Activated effector memory CD4-positive, alpha-beta T cell treated with Interleukin-2 at 50 U/mL for 16 hours (primary cell): Measurements from ENCODE around the gene PRKN.

Experiments
- DNase-seq: peaks from one replicate; pipeline ENCODE4 v3.0.0-alpha.2; 2020

The PRKN gene

DNA sequence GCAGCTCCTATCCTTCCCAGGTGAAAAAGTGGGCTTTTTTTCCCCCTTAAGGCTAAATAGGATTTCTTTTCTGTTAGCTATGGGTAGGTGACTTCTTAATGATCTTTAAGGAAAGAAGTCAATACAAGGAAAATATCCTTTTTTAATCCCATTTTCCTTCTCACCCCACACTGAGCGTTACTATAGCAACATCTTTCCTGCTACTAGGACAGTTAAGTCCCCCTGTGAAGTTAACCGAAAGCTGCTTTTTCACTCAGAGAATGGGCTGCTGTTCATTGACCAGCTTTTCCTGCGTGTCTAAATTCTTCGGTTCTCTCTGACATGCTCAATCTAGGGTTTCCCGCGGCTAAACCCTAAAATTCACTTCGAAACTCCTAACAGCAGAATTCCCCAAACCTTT, 1280.6 kb downstream of the PRKN start:
- DNase-seq = no peak

DNA sequence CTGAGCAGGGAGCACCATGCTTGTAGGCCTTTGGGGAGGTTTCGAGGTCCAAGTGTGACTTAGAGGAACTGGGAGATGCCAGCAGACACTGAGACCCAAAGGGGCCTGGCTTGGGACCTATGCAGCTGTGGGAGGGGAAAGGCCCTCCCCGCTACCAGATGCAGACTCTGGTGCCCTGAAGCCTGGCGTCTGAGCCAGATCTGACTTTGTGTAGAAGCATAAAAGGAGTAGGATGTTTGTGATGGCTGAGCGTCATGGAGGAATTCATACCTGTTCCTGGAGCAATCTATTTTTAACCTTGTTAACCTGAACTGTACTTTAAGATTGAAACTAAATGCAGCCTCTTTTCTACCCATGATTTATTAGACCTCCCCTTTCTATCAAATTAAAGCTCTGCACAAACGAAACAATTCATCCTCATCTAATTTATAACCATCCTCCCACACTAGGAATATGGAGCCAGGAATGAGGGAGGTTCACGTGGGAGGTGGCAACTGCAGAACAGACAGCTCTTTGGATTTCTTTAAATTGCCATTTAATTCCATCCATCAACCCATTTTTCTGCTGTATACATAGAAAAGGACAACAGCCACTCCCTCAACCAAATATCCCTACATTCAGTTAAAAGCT, 1281.2 kb downstream of the PRKN start:
- no peak for DNase-seq

DNA sequence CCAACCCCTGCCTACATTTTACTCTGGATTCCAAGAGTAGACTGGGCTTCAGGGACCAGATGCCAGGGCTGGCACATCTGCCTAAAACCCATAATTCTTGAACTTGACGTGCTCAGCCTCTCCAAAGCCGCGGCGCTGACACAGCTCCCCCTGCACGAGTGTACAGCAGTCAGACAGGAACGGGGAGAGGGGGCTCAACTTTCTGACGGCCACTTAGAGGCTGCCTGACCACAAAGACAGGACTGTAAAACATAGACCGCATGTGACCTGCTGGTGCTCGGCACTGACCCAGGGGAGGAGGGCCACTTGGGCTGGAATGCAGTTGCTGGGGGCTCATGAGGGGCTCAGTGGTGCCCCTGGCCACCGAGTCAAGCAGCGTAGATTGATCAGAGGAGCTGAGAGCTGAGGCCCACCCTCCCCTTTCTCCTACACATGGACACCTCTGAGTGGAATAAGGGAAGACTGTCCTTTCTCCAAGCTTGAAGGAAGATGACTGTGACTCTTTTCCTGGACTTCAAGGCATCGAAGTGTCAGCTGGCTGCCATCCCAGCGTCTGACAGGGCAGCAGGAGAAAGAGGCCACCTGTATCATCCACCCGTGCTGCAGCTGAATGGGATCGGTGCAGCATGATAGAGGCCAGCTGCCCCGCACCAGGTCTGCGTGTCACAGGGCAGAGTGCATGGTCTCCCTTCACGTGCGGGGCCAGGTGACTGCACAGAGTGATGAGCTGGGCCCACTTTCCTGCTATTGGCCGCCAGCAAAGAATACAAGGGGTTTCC, 1282.4 kb downstream of the PRKN start:
- no peak for DNase-seq

DNA sequence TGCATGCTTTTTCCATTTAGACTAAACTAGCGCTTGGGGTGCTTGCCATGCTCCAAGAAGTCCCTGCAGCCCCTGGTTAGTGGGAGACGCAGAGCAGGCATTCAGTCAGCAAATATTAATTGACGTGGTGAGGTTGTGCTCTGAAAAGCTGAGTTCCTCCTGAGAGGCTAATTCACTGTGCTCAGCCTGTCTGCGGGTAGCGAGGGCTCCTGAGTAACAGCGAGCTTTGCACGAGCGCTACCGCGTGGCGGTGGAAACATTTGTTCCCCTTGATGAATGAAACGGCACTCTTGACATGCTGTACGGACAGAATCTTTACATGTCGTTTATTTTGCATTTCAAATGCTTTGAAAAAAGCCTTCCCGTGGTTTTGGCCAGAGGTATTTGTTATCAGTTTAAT, 1283.1 kb downstream of the PRKN start:
- DNase-seq = no peak

DNA sequence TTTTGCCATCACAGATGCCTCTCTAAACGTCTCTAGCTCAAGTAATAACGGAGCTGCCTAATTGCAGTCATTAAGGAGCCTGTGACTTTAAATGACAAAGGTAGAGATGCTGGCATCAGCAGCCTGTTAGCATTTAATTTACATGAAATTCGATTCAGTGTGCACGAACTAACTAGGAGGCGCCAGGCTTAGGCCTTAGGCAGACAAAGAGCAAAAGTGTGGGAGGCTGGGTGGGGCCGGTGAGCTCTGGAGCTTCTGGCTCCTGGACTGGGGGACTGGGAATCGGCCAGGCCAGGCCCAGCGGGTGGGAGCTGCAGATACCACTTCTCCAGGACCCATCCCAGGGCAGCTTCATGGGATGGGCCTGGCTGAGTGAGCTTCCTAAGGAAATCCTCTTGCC, 1283.7 kb downstream of the PRKN start:
- DNase-seq = no peak

DNA sequence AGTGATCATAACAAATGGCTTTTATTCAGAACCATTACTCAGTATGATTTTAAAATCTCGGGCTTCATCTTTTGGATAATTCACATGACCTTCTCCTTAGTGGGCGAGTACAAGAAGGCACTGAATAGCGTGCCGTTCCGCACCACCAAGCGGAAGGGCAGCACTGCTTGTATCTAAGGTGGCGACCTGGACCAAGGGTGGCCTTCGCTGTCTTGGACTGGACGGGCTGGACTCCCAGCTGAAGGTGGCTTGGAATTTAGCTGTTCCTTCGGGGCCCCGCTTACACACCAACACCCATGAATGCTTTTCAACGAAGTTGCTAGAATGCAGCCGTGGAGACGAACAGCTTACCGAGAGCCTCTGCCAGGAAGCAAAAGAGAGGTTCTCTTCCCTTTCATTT, 1285.1 kb downstream of the PRKN start:
- DNase-seq = no peak

DNA sequence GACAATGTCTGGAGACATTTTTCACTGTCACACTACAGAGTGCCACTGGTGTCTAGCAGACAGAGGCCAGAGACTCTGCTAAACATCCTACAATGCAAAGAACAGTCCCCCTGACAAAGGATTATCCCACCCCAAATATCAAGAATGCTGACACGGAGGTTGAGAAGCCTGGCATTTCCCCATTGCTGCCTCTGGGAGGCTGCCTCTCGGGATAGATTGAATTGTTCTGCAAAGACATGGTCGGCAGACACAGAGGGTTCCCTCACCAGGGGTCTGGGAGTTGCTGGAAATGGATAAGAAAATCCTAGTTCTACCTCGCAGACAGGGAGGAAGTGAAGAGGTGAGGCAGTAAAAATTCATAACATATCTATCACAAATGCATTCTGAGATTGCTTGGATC, 1287.3 kb downstream of the PRKN start:
- no peak for DNase-seq

DNA sequence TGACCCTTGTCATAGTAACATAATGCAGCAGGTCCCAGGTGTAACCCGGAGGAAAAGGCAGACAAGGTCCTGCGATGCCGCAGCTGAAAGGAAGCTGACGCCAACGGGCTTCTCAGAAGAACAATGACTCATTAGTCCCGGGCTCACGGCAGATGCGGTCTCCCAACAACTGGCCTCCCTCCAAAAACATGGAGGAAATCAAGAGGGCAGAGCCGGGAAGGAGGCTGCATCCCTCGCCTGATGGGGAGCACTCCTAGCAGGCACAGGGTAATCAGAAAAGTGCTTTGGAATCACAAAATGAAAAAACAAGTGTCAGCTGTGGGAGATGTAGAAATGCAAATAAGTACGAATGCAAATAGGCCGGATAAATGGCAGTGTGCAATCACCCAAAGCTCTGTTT, 1288.5 kb downstream of the PRKN start:
- no peak for DNase-seq

DNA sequence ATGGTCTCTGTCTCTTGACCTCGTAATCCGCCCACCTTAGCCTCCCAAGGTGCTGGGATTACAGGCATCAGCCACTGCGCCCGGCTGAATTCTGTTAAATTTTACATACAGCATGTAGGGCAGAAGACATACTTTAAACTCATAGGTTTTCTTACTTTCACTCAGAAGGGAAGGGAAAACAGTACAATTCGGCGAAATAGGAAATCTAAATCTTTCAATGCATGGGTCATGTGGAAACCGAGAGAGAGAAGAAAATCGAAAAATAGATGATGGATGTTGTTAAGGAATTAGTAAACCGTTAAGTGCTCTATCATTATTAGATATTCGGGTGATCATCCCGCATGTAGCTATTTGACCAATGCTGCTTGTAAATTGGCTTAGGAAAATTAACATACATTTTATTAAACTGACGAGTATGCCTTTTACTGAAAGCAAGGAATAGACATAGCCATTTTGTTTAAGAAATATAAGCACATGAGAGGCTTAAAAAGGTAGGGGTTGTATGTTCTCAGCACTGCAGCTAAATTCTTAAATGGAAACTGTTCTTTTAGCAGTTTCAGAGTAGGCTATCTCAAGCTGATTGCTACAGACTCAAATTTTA, 1289.0 kb downstream of the PRKN start:
- no peak for DNase-seq

DNA sequence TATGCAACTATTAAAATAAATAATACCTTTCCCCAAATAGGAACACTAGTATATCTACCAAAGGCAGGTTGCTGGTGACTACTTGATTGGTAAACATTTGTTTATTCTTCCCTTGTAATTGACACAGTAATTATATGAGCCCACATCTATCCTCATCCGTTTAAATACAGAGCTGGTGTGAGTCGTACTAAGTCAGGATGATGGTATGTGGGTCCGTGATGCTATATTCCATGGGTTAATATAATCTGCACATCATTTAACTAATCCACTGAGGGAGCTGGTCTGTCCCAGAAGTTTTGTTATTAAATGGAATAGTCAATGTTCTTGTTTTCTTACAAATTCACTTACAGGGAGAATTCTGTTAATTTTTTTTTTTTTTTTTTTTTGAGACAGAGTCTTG, 1289.7 kb downstream of the PRKN start:
- no peak for DNase-seq

DNA sequence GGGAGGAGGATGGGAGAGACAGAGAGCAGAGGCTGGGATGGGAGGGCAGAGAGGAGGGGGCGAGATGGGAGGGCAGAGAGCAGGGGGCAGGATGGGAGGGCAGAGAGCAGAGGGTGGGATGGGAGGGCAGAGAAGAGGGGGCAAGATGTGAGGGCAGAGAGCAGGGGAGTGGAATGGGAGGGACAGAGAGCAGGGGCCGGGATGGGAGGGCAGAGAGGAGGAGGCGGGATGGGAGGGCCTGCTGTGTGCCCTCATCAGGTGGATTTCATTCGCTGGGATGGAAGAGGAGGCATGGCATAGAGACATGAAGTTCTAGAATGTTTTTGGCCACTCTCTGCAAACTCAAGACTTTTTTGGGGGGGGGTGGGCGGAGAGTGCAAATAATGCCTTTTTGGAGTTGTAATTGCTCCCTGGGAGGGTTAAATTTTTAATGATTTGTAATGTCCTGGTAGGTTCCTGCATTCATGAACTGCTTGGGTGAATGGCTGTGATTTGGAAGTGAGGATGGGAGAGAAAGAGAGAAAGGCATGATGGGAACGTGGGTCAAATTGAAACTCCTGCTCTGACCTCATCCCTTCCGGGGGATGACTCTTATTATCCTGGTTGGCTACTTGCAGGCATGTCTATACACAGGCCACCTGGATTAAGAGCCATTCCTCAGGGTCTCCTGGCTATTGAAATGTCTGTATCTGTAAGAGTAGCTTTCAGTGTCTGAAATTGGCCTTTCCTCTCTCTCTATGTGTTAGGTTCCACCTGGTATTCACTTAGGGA, 1291.3 kb downstream of the PRKN start:
- no peak for DNase-seq

DNA sequence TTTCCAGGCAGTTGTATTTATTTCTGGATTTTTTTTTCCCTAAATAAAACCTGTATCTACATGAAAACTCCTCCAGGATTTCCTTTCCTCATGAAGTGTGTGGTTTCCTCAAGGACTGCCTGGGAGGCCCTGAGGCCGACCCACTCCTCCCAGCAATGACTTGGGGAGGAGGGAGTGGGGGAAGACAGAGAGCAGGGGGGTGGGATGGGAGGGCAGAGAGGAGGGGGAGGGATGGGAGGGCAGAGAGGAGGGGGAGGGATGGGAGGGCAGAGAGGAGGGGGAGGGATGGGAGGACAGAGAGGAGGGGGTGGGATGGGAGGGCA, 1291.9 kb downstream of the PRKN start:
- DNase-seq = no peak

DNA sequence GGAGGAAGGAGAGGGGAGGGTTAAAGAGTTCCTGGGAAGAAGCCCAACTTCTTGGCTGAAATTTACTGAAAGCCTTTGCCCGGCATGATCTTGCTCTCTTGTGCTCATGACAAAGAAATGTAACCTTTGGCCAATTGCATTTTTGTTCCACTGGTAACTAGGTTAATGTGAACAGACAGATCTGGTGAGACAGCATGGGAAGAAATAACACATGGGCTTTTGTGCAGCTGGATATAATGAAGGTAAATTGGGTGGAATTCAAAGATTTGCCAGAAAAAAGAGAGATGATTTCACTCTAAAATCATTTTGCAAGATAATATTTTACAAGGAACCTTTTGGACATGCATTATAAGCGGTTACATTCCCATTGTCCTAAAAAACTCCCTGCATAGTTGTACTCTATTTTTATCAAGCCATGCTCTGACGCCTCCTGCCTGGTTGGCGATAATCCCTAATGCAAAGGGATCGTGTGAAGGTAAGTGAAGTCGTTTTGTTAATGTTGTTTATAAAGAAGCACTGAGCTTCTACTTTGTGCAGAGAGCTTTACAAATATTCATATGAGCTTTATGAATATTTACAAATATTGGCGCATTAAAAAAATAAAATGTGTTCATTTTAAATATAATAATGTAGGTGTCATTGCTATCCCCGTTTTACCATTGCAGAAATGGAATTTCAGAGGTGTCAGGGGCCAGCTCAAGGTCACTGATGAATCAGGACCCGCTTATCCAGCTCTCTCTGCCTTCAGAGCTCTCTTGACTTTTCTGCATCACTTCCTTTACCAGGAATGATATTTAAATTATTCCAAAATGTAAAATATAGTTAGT, 1292.4 kb downstream of the PRKN start:
- no peak for DNase-seq

DNA sequence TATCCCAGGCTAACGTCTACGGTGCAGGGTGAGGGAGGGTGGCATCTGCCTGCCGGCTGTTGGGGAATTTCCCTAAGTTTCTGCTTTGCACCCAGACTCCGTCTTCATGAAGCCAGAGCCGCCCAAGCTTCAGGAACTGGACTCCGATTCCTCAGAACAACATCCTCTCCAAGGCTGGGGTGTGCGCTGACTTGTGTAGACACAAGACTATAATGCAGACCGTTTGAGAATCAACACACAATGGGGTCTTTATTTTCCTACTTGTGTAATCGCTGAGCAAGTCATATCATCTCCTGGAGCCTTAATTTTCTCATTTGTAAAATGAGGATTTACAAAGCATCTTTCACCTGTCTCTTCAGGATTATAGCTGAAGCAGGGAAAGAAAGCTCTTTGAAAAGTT, 1293.2 kb downstream of the PRKN start:
- DNase-seq = no peak

DNA sequence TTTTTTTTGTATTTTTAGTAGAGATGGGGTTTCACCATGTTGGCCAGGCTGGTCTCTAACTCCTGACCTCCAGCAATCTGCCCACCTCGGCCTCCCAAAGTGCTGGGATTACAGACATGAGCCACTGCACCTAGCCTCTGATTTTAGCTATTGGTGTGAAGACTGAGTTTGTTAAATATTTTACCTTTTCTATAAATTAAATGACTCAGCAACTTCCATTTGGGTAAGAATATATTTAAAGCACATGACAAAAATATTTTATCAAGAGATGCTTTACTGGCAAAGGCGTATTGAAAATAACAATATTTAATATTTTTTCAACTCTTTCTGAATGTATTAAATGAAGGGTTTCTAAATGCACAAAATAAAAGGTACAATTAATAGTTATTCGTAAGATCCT, 1295.0 kb downstream of the PRKN start:
- DNase-seq = no peak

DNA sequence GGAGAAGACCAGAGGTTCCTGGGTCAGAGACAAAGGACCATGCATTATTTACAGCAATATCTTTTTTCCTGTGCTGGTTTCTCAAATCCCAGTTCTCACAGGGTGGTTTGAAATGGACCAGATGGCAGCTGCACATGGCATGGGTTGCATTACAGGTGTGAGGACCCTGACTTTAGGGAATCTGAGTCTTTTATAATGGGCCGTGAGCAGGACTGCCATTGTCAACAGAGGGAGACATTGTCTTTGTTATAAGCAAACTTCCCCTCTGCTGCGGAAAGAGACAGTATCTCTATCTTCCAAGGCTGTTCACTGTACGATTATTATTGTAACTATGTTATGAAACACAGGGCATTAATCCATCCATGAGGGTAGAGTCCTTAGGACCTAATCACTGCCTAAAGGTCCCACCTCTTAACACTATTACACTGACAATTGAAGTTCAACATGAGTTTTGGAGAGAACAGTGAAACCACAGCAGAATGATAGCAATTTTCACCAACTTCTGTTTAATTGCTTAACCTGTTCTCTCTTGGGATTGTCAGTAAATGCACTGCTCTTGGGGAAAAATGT, 1297.6 kb downstream of the PRKN start:
- DNase-seq = no peak

DNA sequence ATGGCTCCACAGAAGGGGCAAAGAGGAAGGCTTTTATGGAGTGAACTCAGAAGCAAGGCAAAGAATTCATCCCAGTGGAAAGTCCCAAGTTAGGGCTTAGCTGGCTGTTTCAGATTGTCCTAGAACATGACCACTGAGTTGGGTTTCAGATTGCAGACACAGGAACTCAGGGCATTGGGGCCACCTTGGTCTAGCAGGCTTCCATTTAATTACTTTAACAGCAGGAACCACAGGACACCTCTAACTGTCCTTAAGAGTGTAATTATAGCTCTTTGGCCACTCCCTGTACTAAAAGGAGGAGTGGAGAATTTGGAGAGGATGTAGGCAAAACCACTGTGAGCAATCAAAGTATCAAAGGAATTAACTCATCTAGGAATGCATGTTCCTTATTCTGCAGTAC, 1303.1 kb downstream of the PRKN start:
- no peak for DNase-seq

DNA sequence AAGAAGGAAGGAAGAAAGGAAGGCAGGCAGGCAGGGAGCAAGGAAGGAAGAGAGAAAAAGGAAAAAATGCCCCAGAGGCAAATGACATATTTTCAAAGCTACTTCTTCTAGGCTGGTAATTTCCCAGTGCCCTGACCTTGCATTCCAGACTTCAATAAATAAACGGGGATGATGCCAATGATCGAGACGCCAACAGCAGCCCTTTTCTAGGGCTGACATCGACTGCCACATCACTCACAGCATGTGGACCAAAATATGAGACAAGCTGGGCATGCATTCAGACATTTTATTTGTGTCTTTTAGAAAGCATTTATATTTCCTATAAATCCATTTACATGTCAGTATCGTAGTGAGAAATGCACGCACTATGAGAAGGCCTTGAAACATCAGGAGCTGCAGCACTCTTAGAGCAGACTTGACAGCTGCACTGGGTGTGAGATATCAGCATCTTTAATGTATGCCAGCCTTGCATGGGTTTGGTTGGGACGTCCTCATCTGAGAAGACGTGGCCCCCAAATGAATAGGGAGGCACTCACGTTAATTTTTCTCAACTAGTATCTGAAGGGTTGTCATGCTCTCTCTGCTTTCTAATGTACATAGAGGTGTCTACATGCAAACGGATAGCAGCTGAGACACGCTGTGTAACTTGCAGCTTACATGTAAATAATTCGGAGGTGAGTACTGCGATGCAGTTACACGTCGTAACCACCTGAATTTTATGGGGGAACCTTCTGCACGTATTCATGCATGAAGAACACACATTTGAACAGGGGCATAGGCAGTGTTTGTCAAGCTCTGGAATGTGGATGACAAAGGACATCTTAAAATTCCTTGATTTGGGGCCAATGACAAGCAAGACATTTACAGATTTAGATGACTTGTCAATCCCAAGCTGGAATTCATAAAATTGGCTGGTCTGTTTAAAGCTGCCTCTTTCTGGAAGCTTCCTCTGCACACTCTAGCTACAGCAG, 1304.6 kb downstream of the PRKN start:
- no peak for DNase-seq

DNA sequence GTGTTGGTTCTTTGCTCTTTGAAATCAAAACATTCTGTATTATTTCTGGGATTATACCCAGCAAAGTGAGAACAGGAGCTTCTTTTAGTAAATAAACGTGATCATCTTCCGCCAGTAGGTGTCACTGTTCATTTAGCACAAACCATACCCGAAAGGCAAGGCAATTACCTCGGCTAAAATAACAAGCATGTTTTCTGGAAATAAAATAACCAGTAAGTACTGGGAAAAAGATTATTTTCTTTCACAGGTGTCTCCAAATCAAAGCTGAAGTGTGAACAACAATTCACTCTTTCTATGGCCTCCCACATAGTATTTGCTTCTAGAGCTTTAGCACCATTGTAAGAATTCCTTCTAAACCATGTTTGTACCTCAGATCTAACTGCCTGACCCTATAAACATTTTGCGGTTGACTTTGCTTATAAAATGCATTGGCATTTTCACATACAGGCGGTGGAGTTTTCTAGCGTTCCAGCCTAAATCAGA, 1309.1 kb downstream of the PRKN start:
- no peak for DNase-seq

DNA sequence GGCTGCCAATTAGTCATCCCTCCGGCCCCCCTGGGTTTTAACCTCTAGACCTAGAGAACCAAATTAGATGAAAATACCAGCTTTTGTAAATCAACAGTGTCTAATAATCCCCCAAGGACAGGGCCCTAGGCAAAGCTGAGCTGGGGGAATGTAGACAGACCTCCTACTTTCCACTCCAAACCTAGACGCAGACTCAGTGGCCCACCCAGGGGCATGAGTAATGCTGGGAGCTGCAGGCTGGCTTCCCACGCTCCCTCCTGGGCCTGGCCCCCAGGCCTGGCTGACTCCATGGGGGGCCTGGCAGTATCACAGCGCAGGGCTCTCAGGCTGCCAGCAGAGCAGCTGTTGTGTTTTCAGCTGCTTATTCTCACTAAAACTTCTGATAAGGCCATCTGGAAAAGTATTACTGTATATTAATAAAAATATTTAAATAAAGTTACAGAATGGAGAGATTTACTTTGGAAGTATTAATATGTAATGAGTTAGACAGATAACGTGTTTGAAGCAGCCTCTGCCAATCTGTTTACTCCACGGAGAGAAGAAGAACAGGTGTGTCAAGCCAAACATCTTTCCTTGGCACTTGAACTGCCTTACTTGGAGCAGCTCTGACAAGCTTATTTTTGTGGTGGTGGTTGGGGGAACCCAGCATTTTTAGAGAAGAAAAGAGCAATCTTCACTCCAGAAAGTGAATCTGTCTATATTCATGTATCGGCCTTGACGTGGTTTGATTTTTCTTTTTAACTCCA, 1309.7 kb downstream of the PRKN start:
- DNase-seq = no peak
